ENCODE results near the gene SNTG2.

The SNTG2 gene

GRCh38 chr2:1192121-1192520 lies 241.5 kb downstream of the SNTG2 start:
- TF ChIP-seq CTCF (IDR thresholded peaks at IDR 0.05; ENCODE audit: borderline replicate concordance, insufficient read depth, low read depth, low read length), result no peak
- H3K4me3 ChIP-seq (ENCODE audit: low read depth, low read length), result no peak overlapping the region

GRCh38 chr2:1193801-1194200 lies 243.2 kb downstream of the SNTG2 start:
- TF ChIP-seq CTCF (IDR thresholded peaks at IDR 0.05; ENCODE audit: borderline replicate concordance, insufficient read depth, low read depth, low read length), result no peak
- H3K4me3 ChIP-seq (ENCODE audit: low read depth, low read length), result no peak overlapping the region

GRCh38 chr2:1203772-1204171 lies 253.1 kb downstream of the SNTG2 start:
- H3K4me3 ChIP-seq (ENCODE audit: low read depth, low read length), result no peak overlapping the region
- no peak for TF ChIP-seq CTCF (IDR thresholded peaks at IDR 0.05; ENCODE audit: borderline replicate concordance, insufficient read depth, low read depth, low read length)

GRCh38 chr2:1205853-1206252 lies 255.2 kb downstream of the SNTG2 start:
- TF ChIP-seq CTCF (IDR thresholded peaks at IDR 0.05; ENCODE audit: borderline replicate concordance, insufficient read depth, low read depth, low read length), result no peak
- no peak overlapping the region for H3K4me3 ChIP-seq (ENCODE audit: low read depth, low read length)

- no peak for TF ChIP-seq CTCF (IDR thresholded peaks at IDR 0.05; ENCODE audit: borderline replicate concordance, insufficient read depth, low read depth, low read length)
- H3K4me3 ChIP-seq (ENCODE audit: low read depth, low read length), result no peak overlapping the region
Measured at GRCh38 chr2:1207962-1208510, 257.4 kb downstream of the SNTG2 start.

GRCh38 chr2:1208522-1208921 lies 257.9 kb downstream of the SNTG2 start:
- TF ChIP-seq CTCF (IDR thresholded peaks at IDR 0.05; ENCODE audit: borderline replicate concordance, insufficient read depth, low read depth, low read length), result no peak

GRCh38 chr2:1209246-1209645 lies 258.6 kb downstream of the SNTG2 start:
- TF ChIP-seq CTCF (IDR thresholded peaks at IDR 0.05; ENCODE audit: borderline replicate concordance, insufficient read depth, low read depth, low read length), result no peak

More at GRCh38 chr2:1208522-1208921, 257.9 kb downstream of the SNTG2 start:
- H3K4me3 ChIP-seq (ENCODE audit: low read depth, low read length), result no peak overlapping the region

More at GRCh38 chr2:1209246-1209645, 258.6 kb downstream of the SNTG2 start:
- no peak overlapping the region for H3K4me3 ChIP-seq (ENCODE audit: low read depth, low read length)
